ENCODE measurements around the gene DHRS13.

The DHRS13 gene

GRCh38 chr17:28902819-28903545, at the start of gene DHRS13:
Gene DHRS13 (minus strand): TSS chr17:28903079. CDS start chr17:28902944, 135 bp downstream.
- DNase-seq = peak; percentile 95 to 96

GRCh38 chr17:28951991-28952975, 49.4 kb upstream of the DHRS13 start:
- DNase-seq = peak; percentile 99

GRCh38 chr17:28951428-28951990, 48.6 kb upstream of the DHRS13 start, which contains the start of gene PHF12:
Gene PHF12 (minus strand): TSS chr17:28951518. CDS start chr17:28950960, 558 bp downstream.
- DNase-seq = peak; percentile 100

- DNase-seq = no peak
Measured at GRCh38 chr17:28950752-28951427, 48.0 kb upstream of the DHRS13 start.

- DNase-seq = peak; percentile 65 to 69
Measured at GRCh38 chr17:28950017-28950751, 47.3 kb upstream of the DHRS13 start.

GRCh38 chr17:28949185-28950016, 46.5 kb upstream of the DHRS13 start:
- DNase-seq = peak; percentile 80 to 84

- no peak for DNase-seq
Measured at GRCh38 chr17:28948873-28949184, 46.0 kb upstream of the DHRS13 start.

GRCh38 chr17:28948342-28948741, 45.5 kb upstream of the DHRS13 start:
- no peak for DNase-seq

- DNase-seq = peak in 1 of 2 donors; percentile 47
Measured at GRCh38 chr17:28947639-28948038, 44.8 kb upstream of the DHRS13 start.

GRCh38 chr17:28946239-28946638, 43.4 kb upstream of the DHRS13 start:
- peak in 1 of 2 donors; percentile 57 for DNase-seq

- no peak for DNase-seq
Measured at GRCh38 chr17:28944862-28945741, 42.2 kb upstream of the DHRS13 start.

- no peak for DNase-seq
Measured at GRCh38 chr17:28944343-28944742, 41.5 kb upstream of the DHRS13 start.

- no peak for DNase-seq
Measured at GRCh38 chr17:28942925-28943324, 40.0 kb upstream of the DHRS13 start.

- no peak for DNase-seq
Measured at GRCh38 chr17:28941251-28941650, 38.4 kb upstream of the DHRS13 start.

- DNase-seq = no peak
Measured at GRCh38 chr17:28940675-28941074, 37.8 kb upstream of the DHRS13 start.

GRCh38 chr17:28940142-28940541, 37.3 kb upstream of the DHRS13 start:
- no peak for DNase-seq

- no peak for DNase-seq
Measured at GRCh38 chr17:28938552-28938951, 35.7 kb upstream of the DHRS13 start.

GRCh38 chr17:28937044-28937729, 34.3 kb upstream of the DHRS13 start:
- DNase-seq = no peak

- no peak for DNase-seq
Measured at GRCh38 chr17:28935744-28936460, 33.0 kb upstream of the DHRS13 start.

Measured in CD4-positive, alpha-beta T cell treated with Interleukin-4 for 1 hour (primary cell).